Measurements from ENCODE around the gene SMIM29. TPM values are rescaled to one million over a fixed set of nuclear protein-coding genes. Genes with fewer than 3 reads are reported as not detected.
"Not testable (repeated sequence)": the region's sequence is repeated elsewhere in the genome, so short reads cannot be mapped to it uniquely, and the experiment has no call there.

The SMIM29 gene
- total and polyA plus RNA-seq, 3 experiments from 2014 or later, result 23.0 to 62.5 (median 26.0) TPM

DNA sequence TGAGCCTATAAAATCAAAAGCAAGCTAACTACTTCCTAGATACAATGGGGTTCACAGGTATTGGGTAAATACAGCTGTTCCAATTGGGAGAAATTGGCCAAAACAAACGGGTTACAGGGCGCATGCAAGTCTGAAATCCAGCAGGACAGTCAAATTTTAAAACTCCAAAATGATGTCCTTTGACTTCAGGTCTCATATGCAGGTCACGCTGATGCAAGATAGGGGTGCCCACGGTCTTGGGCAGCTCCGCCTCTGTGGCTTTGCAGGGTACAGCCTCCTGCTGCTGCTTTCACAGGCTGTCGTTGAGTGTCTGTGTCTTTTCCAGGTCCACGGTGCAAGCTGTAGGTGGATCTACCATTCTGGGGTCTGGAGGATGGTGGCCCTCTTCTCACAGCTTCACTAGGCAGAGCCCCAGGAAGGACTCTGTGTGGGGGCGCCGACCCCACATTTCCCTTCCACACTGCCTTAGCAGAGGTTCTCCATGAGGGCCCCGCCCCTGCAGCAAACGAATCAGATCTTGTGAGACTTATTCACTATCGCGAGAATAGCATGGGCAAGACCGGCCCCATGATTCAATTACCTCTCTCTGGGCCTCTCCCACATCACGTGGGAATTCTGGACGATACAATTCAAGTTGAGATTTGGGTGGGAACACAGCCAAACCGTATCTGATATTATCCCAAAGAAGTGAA lies 11.9 kb upstream of the SMIM29 start:
- CTCF ChIA-PET, result no interaction called here
- POLR2A ChIA-PET, result no interaction called here

GRCh38 chr6:34259529-34260069 lies 10.8 kb upstream of the SMIM29 start:
- Histone ChIP-seq H3K36me3 (ENCODE audit: insufficient read depth, low read length) (no peaks in the 10 kb centered on the region), H3K27ac (ENCODE audit: low read depth, low read length) (no peak overlapping the region), H3K27me3 (ENCODE audit: insufficient read depth, low read length, poor library complexity, severe bottlenecking) (no peaks in the 10 kb centered on the region), H3K4me1 (ENCODE audit: insufficient read depth, low read length) (no peaks in the 10 kb centered on the region), H3K9me3 (ENCODE audit: low read length) (no peaks in the 10 kb centered on the region), H3K4me3 (ENCODE audit: low read length) (no peak overlapping the region)
- Mint-ChIP-seq H3K4me1 (no peaks in the 10 kb centered on the region), H3K4me3 (no peak overlapping the region), H3K27ac (no peak overlapping the region), H3K36me3 (peaks cover 0 to 9% (median 0%) of the 10 kb centered on the region in 3 donors), H3K9me3 (peaks cover 0 to 2% (median 0%) of the 10 kb centered on the region in 5 donors), H3K27me3 (no peaks in the 10 kb centered on the region)
- POLR2A ChIA-PET, result no interaction called here
- CTCF ChIA-PET, result interaction anchor here (1.7 kb wide), 1 partner anchor 64 kb away, joined by 3 read pairs; no protein-coding TSS in a partner anchor
- no peak for DNase-seq

More for the DNA sequence above, 11.9 kb upstream of the SMIM29 start:
- DNase-seq, result no peak
- no peaks in the 10 kb centered on the region for H3K27me3 Mint-ChIP-seq
- H3K27ac Mint-ChIP-seq, result no peak overlapping the region
- no peak overlapping the region for H3K4me3 ChIP-seq (ENCODE audit: low read length)
- peaks cover 0 to 9% (median 0%) of the 10 kb centered on the region in 3 donors for H3K36me3 Mint-ChIP-seq
- H3K36me3 ChIP-seq (ENCODE audit: insufficient read depth, low read length), result no peaks in the 10 kb centered on the region
- H3K4me1 ChIP-seq (ENCODE audit: insufficient read depth, low read length), result no peaks in the 10 kb centered on the region
- H3K9me3 Mint-ChIP-seq, result peaks cover 0 to 2% (median 0%) of the 10 kb centered on the region in 5 donors
- H3K4me1 Mint-ChIP-seq, result no peaks in the 10 kb centered on the region
- H3K4me3 Mint-ChIP-seq, result no peak overlapping the region
- no peak overlapping the region for H3K27ac ChIP-seq (ENCODE audit: low read depth, low read length)
- H3K27me3 ChIP-seq (ENCODE audit: insufficient read depth, low read length, poor library complexity, severe bottlenecking), result no peaks in the 10 kb centered on the region
- H3K9me3 ChIP-seq (ENCODE audit: low read length), result no peaks in the 10 kb centered on the region

- peak overlapping the region in 1 of 7 donors; percentile 27 for H3K4me3 Mint-ChIP-seq
- H3K36me3 Mint-ChIP-seq; H3K9me3 ChIP-seq (ENCODE audit: low read length); POLR2A ChIA-PET; CTCF ChIA-PET; H3K36me3 ChIP-seq (ENCODE audit: insufficient read depth, low read length); H3K9me3 Mint-ChIP-seq; DNase-seq; H3K4me3 ChIP-seq (ENCODE audit: low read length); H3K27ac ChIP-seq (ENCODE audit: low read depth, low read length); H3K27me3 Mint-ChIP-seq; H3K27me3 ChIP-seq (ENCODE audit: insufficient read depth, low read length, poor library complexity, severe bottlenecking): not testable (repeated sequence)
- H3K27ac Mint-ChIP-seq, result peak overlapping the region in 2 of 8 donors; percentile 7 to 16
- peaks cover 11 to 19% (median 12%) of the 10 kb centered on the region in 3 donors for H3K4me1 Mint-ChIP-seq
- peaks cover 19% of the 10 kb centered on the region for H3K4me1 ChIP-seq (ENCODE audit: insufficient read depth, low read length)
These were observed 3.6 kb upstream of the SMIM29 start for GRCh38 chr6:34252395-34252794.

DNA sequence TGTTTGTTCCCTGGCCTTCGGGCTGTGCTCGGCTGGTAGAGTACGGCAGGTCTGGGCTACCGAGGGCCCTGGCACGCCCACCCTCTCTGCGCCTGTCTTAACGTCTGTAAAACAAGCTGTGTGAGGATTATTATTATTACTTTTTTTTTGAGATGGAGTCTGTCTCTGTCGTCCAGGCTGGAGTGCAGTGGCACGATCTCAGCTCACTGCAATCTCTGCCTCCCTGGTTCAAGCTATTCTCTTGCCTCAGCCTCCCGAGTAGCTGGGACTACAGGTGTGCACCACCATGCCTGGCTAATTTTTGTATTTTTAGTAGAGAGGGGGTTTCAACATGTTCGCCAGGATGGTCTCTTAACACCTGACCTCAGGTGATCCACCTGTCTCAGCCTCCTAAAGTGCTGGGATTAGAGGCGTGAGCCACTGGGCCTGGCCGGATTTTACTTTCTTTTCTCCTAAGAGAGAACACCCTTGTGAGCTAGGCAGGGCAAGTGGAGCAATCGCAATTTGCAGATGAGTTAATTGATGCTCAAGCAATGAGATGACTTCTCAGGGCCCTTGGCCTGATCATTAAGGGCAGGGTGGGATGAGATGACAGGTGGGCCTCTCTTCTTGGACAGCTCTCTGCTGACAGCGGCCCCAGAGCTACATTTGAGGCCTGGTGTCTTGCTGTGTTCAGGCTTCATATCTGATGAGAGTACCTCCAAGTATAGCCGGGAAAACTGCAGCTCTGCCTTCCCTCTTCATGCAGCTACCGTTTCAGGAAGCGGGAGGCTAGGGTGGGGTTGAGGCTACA lies 859 bp upstream of the SMIM29 start:
- H3K27ac Mint-ChIP-seq, result peak overlapping the region; percentile 95 to 99 (median 96)
- ChIA-PET POLR2A (interaction anchor here (0.5 to 4.5 kb wide), 6 partner anchors 13 to 165 kb away, joined by 3 to 40 read pairs (median 4); partner anchors contain the start of gene HMGA1), CTCF (interaction anchor here (0.6 to 4.4 kb wide), 32 partner anchors 8 to 360 kb away, joined by 3 to 50 read pairs (median 4); partner anchors contain the start of genes HMGA1, NUDT3 and RPS10)
- H3K4me1 ChIP-seq (ENCODE audit: insufficient read depth, low read length), result peaks cover 20% of the 10 kb centered on the region
- peak overlapping the region; percentile 91 to 99 (median 92) for H3K4me3 Mint-ChIP-seq
- no peaks in the 10 kb centered on the region for H3K27me3 ChIP-seq (ENCODE audit: insufficient read depth, low read length, poor library complexity, severe bottlenecking)
- peak overlapping the region; percentile 95 for H3K4me3 ChIP-seq (ENCODE audit: low read length)
- peak overlapping the region; percentile 89 for H3K27ac ChIP-seq (ENCODE audit: low read depth, low read length)
- no peaks in the 10 kb centered on the region for H3K9me3 Mint-ChIP-seq
- no peaks in the 10 kb centered on the region for H3K36me3 ChIP-seq (ENCODE audit: insufficient read depth, low read length)
- H3K27me3 Mint-ChIP-seq, result peaks cover 0 to 1% of the 10 kb centered on the region in 2 donors
- no peaks in the 10 kb centered on the region for H3K9me3 ChIP-seq (ENCODE audit: low read length)
- H3K36me3 Mint-ChIP-seq, result peaks cover 0 to 19% (median 2%) of the 10 kb centered on the region in 3 donors
- peaks cover 21 to 45% (median 21%) of the 10 kb centered on the region in 3 donors for H3K4me1 Mint-ChIP-seq
- no peak for DNase-seq

- H3K36me3 ChIP-seq (ENCODE audit: insufficient read depth, low read length), result no peaks in the 10 kb centered on the region
- H3K27ac Mint-ChIP-seq, result peak overlapping the region; percentile 95 to 99 (median 97)
- CTCF ChIA-PET, result interaction anchor here (0.7 to 4.4 kb wide), 9 partner anchors 8 to 361 kb away, joined by 3 to 50 read pairs (median 12); partner anchors contain the start of gene HMGA1
These were observed 544 bp downstream of the SMIM29 start for GRCh38 chr6:34248198-34248726.

DNA sequence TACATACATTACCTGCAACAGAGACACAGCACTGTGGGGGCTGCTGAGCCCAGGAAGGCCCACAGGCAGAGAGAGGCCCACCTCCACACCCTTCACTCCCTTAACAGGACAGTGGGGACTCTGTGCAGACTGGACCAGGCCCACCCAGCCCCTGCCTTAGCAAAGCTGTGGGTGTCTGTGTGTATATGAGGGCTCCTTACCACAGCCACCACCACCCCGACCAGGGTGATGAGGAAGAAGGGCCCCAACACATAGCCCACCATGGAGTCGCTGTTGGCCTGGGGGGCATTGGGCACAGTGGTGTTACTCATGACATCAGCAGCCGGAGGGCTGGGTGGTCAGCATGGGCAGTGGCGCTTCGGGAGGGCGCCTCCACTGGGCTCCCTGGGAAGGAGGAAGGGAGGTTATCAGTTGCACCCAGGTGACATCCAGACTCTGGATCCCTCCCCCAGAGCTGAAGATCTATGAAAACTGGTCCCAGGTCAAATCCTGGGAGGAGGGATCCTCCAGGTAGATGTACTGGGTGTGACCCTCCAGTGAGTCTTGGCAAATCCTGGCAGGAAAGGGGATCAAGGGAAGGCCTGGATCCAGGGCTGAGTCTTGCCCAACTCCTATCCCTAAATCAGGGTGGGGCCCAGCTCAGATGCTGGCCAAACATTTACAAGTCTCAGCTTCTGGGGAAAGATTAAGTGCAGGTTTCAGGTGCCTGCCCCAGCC lies 1.2 kb downstream of the SMIM29 start:
- Histone ChIP-seq H3K4me1 (ENCODE audit: insufficient read depth, low read length) (peaks cover 20% of the 10 kb centered on the region), H3K9me3 (ENCODE audit: low read length) (no peaks in the 10 kb centered on the region), H3K27me3 (ENCODE audit: insufficient read depth, low read length, poor library complexity, severe bottlenecking) (no peaks in the 10 kb centered on the region), H3K27ac (ENCODE audit: low read depth, low read length) (peak overlapping the region; percentile 89), H3K4me3 (ENCODE audit: low read length) (peak overlapping the region; percentile 95), H3K36me3 (ENCODE audit: insufficient read depth, low read length) (no peaks in the 10 kb centered on the region)
- Mint-ChIP-seq H3K36me3 (peaks cover 0 to 38% (median 0%) of the 10 kb centered on the region in 3 donors), H3K9me3 (no peaks in the 10 kb centered on the region), H3K27ac (peak overlapping the region; percentile 95 to 99 (median 97)), H3K4me1 (peaks cover 32 to 65% (median 33%) of the 10 kb centered on the region in 3 donors), H3K27me3 (peaks cover 0 to 1% of the 10 kb centered on the region in 2 donors), H3K4me3 (peak overlapping the region; percentile 85 to 97 (median 91))
- ChIA-PET CTCF (interaction anchor here (0.7 to 4.4 kb wide), 7 partner anchors 8 to 362 kb away, joined by 3 to 50 read pairs (median 16); partner anchors contain the start of gene HMGA1), POLR2A (interaction anchor here (0.7 to 4.5 kb wide), 4 partner anchors 11 to 179 kb away, joined by 3 to 40 read pairs (median 12); partner anchors contain the start of genes HMGA1 and RPS10)
- DNase-seq, result no peak

More at GRCh38 chr6:34248198-34248726, 544 bp downstream of the SMIM29 start:
- peak overlapping the region; percentile 95 for H3K4me3 ChIP-seq (ENCODE audit: low read length)
- H3K9me3 Mint-ChIP-seq, result no peaks in the 10 kb centered on the region
- H3K4me3 Mint-ChIP-seq, result peak overlapping the region; percentile 91 to 99 (median 92)
- H3K27me3 ChIP-seq (ENCODE audit: insufficient read depth, low read length, poor library complexity, severe bottlenecking), result no peaks in the 10 kb centered on the region
- no peaks in the 10 kb centered on the region for H3K9me3 ChIP-seq (ENCODE audit: low read length)
- peaks cover 20% of the 10 kb centered on the region for H3K4me1 ChIP-seq (ENCODE audit: insufficient read depth, low read length)
- H3K36me3 Mint-ChIP-seq, result peaks cover 0 to 32% (median 0%) of the 10 kb centered on the region in 3 donors
- POLR2A ChIA-PET, result interaction anchor here (0.7 to 4.5 kb wide), 4 partner anchors 11 to 178 kb away, joined by 3 to 40 read pairs (median 12); partner anchors contain the start of genes HMGA1 and RPS10
- H3K27ac ChIP-seq (ENCODE audit: low read depth, low read length), result peak overlapping the region; percentile 89
- peaks cover 26 to 59% (median 27%) of the 10 kb centered on the region in 3 donors for H3K4me1 Mint-ChIP-seq
- peak in 4 of 5 donors; percentile 15 to 74 (median 46) for DNase-seq
- H3K27me3 Mint-ChIP-seq, result peaks cover 0 to 1% of the 10 kb centered on the region in 2 donors
